K562 (cell line): ENCODE results near the gene WWC2. TPM values are rescaled to one million over a fixed set of nuclear protein-coding genes. Genes with fewer than 3 reads are reported as not detected.

Experiments used
- HNRNPLL ChIP-seq: fragments of 200-400 bp; formaldehyde crosslinking; IDR thresholded peaks from 2 replicates; pipeline ENCODE4 v1.6.1; 2017; ENCODE audit warnings: low read length, low read depth, mild to moderate bottlenecking; ENCODE audit not compliant: poor library complexity, severe bottlenecking
- HNRNPUL1 ChIP-seq: fragments of 200-400 bp; formaldehyde crosslinking; IDR thresholded peaks from 2 replicates; pipeline ENCODE4 v1.6.1; 2017; ENCODE audit warnings: low read length
- ZNF436 ChIP-seq: fragments of 250-450, 450-650 bp; sonication (Bioruptor Pico); formaldehyde crosslinking; IDR thresholded peaks from 2 replicates; pipeline ENCODE4 v1.7.0; 2020; ENCODE audit warnings: mild to moderate bottlenecking
- polyA plus RNA-seq, 8 experiments: library from polyadenylated mRNA; depleted of rRNA in 4 of 8; stranded (reverse) in 5 of 8; unstranded in 3 of 8; fragments of >200 nt; fragmentation: Nextera tagmentation in 2 of 8; fragmentation: Illumina TruSeq in 1 of 8; extraction: Ambion mirVana in 2 of 8; extraction: Trizol in 1 of 8; gene quantifications; 2 replicates each; pipeline versions ENCODE4 v1.2.1 to v1.2.3, GENCODE V29; 2011 to 2014; ENCODE audit warnings: inconsistent platforms in 1 of 8, missing spikeins in 1 of 8
- total RNA-seq, 7 experiments: library from RNA; depleted of rRNA in 6 of 7; stranded (reverse); fragments of >200 nt in 6 of 7; fragmentation: Illumina TruSeq in 2 of 7; extraction: Trizol in 2 of 7; gene quantifications; 2 replicates each; pipeline versions ENCODE4 v1.2.1 to v1.2.3, GENCODE V29; 2011 to 2021; ENCODE audit warnings: low replicate concordance in 1 of 7
- TF ChIP-seq, protein P1 (sequence below): sonication (generic); formaldehyde crosslinking; IDR thresholded peaks from 2 replicates; pipeline ENCODE4 v1.8.1; 2023; ENCODE audit warnings: mild to moderate bottlenecking, missing genetic modification reagents, moderate library complexity
- TF ChIP-seq, protein P2 (sequence below): fragments of 450-650 bp; IDR thresholded peaks from 2 replicates; pipeline ENCODE4 v1.6.1; 2016; ENCODE audit warnings: mild to moderate bottlenecking
- TF ChIP-seq, protein P3 (sequence below): sonication (generic); formaldehyde crosslinking; IDR thresholded peaks from 2 replicates; pipeline ENCODE4 v1.9.0; 2022; ENCODE audit warnings: mild to moderate bottlenecking, missing genetic modification reagents

The WWC2 gene
- total and polyA plus RNA-seq, 9 of the 15 experiments (the other 6 are each of a cell fraction or from before 2014, with no cell fraction given), result 3.7 to 39.4 (median 19.6) TPM

DNA sequence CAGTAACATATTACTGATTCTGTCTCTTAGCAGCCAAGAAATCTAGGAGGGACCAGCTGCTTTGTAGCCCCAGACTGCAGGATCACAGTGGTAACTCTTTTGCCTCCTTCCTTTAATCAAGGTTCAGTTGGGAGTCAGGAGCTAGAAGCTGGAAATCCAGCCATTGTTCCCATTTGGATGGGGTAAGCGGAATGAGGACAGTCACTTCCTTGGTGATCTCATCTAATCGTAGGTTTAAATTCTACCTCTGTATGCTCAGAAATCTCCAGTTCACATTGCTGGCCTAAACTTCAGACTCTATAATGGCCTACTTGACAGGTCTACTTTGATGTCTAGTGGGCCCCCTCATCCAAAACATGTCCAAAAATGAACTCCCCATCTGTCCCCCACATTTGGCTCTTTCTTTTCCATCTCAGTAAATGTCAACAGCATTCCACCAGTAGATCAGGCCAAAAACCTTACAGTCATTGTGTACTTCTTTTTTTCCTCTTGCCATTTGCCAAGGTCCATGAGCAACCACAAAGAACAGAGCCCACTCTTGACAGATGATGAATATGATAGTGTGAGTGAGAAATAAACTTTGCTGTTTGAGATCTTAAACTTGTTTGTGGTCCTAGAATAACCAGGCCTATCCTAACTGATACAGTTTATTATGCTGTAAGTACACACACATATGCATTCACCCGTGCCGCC is 40.1 kb downstream of the WWC2 start (continued):
- TF ChIP-seq, protein P1, sequence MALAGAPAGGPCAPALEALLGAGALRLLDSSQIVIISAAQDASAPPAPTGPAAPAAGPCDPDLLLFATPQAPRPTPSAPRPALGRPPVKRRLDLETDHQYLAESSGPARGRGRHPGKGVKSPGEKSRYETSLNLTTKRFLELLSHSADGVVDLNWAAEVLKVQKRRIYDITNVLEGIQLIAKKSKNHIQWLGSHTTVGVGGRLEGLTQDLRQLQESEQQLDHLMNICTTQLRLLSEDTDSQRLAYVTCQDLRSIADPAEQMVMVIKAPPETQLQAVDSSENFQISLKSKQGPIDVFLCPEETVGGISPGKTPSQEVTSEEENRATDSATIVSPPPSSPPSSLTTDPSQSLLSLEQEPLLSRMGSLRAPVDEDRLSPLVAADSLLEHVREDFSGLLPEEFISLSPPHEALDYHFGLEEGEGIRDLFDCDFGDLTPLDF (CRISPR knock-in tag), result no peak
- TF ChIP-seq, protein P2, sequence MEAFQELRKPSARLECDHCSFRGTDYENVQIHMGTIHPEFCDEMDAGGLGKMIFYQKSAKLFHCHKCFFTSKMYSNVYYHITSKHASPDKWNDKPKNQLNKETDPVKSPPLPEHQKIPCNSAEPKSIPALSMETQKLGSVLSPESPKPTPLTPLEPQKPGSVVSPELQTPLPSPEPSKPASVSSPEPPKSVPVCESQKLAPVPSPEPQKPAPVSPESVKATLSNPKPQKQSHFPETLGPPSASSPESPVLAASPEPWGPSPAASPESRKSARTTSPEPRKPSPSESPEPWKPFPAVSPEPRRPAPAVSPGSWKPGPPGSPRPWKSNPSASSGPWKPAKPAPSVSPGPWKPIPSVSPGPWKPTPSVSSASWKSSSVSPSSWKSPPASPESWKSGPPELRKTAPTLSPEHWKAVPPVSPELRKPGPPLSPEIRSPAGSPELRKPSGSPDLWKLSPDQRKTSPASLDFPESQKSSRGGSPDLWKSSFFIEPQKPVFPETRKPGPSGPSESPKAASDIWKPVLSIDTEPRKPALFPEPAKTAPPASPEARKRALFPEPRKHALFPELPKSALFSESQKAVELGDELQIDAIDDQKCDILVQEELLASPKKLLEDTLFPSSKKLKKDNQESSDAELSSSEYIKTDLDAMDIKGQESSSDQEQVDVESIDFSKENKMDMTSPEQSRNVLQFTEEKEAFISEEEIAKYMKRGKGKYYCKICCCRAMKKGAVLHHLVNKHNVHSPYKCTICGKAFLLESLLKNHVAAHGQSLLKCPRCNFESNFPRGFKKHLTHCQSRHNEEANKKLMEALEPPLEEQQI, result no peak
- TF ChIP-seq, protein P3, sequence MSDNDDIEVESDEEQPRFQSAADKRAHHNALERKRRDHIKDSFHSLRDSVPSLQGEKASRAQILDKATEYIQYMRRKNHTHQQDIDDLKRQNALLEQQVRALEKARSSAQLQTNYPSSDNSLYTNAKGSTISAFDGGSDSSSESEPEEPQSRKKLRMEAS (CRISPR knock-in tag), result no peak
- TF ChIP-seq HNRNPUL1 (no peak), ZNF436 (no peak), HNRNPLL (no peak)
